Calu3 (cell line): ENCODE results near the gene SLC35F1. TPM values are rescaled to one million over a fixed set of nuclear protein-coding genes. Genes with fewer than 3 reads are reported as not detected.

ENCODE experiments used
- BruUV-seq: library from RNA; stranded (reverse); fragments of 400-500 nt; replicated peaks from 2 replicates; lab custom pipeline; 2021; lab: Mats Ljungman, UMichigan
- CTCF ChIA-PET: fragments of 300-600 bp; sonication (Branson Sonifier 250); formaldehyde crosslinking; loops from one replicate; lab custom pipeline; 2022; ENCODE audit warnings: antibody characterized with exemption; lab: Charles Lee
- DNase-seq: peaks from one replicate; pipeline ENCODE4 v3.0.0; 2022
- H3K27ac Mint-ChIP-seq: one replicate; pipeline ENCODE4 v1.8.0; 2022; ENCODE audit warnings: mixed read lengths; ENCODE audit not compliant: unreplicated experiment
- H3K27me3 Mint-ChIP-seq: one replicate; pipeline ENCODE4 v1.8.0; 2022; ENCODE audit warnings: mixed read lengths; ENCODE audit not compliant: unreplicated experiment
- H3K36me3 Mint-ChIP-seq: one replicate; pipeline ENCODE4 v1.8.0; 2022; ENCODE audit warnings: mild to moderate bottlenecking, moderate library complexity, mixed read lengths; ENCODE audit not compliant: insufficient read depth, unreplicated experiment
- H3K4me1 Mint-ChIP-seq: one replicate; pipeline ENCODE4 v1.8.0; 2022; ENCODE audit warnings: mild to moderate bottlenecking, low read depth, mixed read lengths; ENCODE audit not compliant: unreplicated experiment
- H3K4me3 Mint-ChIP-seq: one replicate; pipeline ENCODE4 v1.8.0; 2022; ENCODE audit warnings: mild to moderate bottlenecking, low read depth, moderate library complexity, mixed read lengths; ENCODE audit not compliant: unreplicated experiment
- H3K9me3 Mint-ChIP-seq: one replicate; pipeline ENCODE4 v1.8.0; 2022; ENCODE audit warnings: low read depth, mixed read lengths; ENCODE audit not compliant: unreplicated experiment
- intact Hi-C: fragments of 100-400 bp; cut with micrococcal nuclease; formaldehyde crosslinking; loops from one replicate; pipeline ENCODE4 v1.10.0; 2022; ENCODE audit not compliant: unreplicated experiment
- total RNA-seq: library from RNA; stranded (reverse); gene quantifications from 2 replicates; pipeline ENCODE4 v1.2.3, GENCODE V29; 2022
- TF ChIP-seq, protein P1 (sequence below): fragments of 200-600 bp; IDR thresholded peaks from one replicate; pipeline ENCODE4 v1.8.0; 2022; ENCODE audit warnings: antibody characterized with exemption; ENCODE audit not compliant: unreplicated experiment

The SLC35F1 gene
- total RNA-seq, 1 experiment from 2014 or later, result not detected

DNA sequence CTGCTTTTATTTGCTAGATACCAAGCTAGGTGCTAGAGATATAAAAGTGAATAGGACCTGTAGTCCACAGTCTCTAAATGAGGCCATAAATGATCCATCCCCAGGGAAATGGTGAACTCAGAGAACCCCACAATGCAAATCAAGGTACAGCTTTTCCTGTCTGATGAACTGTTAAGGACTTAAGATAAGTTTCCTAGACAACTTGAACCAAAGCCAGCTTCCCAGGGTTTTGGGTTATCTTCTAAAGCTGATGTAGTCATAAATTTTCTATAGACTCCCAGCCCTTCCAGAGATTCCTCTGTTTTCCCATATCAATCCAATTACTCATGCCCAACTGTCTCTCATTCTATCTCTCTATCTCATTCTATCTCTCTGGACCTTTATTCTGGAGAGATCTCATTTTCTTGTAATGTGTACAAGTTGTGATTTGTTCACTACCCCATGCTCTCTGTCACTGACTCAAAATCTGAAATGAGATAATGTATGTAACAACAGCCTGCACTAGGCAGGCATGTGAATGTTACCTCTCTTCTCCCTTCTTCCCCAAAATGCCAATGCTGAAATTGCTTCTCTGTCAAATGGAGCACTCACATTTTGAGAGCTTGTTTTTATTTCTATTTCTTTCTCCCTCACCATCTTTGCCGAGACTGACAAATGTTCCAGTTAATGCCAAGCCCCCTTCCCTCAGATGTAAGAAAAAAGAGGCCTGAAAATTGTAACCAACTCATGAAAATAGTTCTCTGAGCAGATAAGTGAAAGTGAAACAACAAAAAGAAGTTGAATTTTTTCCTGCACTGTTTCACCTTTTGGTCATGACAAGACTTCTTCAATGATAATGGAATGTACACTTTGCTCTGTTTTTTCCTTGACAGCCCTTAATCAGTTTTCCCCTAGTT is 279.9 kb downstream of the SLC35F1 start:
- CTCF ChIA-PET, result no interaction called here

DNA sequence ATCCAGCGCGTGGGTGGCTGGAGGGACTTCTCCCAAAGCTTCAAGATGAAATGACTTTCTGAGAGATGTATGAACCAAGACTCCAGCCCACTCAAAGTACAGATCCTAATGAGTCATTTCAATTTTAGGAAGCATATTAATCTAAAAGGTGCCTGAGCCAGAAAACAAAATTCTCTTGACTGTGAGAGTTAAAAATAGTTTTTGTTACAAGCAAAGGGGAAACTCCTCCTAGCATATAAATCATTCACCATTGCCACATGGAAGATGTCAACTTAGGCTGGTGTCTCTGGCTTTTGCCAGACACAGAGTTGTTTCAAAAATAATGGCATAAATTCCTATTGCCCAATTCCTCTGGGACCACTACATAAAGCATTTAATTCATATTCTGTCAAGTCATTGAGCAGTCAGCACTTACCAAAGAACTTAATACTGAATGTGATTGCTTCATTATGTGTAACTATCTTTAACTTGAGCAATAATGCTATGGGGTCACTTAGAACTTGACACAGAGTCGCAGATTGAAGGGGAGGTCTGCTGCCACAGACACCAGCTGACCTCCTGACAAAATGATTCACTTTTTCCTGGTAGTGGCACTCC is 280.6 kb downstream of the SLC35F1 start:
- Mint-ChIP-seq H3K36me3 (no peaks in the 10 kb centered on the region), H3K4me3 (no peak overlapping the region), H3K9me3 (no peaks in the 10 kb centered on the region), H3K27me3 (peaks cover 14% of the 10 kb centered on the region), H3K27ac (no peak overlapping the region), H3K4me1 (no peaks in the 10 kb centered on the region)
- no peak for DNase-seq
- CTCF ChIA-PET, result no interaction called here
- TF ChIP-seq, protein P1, sequence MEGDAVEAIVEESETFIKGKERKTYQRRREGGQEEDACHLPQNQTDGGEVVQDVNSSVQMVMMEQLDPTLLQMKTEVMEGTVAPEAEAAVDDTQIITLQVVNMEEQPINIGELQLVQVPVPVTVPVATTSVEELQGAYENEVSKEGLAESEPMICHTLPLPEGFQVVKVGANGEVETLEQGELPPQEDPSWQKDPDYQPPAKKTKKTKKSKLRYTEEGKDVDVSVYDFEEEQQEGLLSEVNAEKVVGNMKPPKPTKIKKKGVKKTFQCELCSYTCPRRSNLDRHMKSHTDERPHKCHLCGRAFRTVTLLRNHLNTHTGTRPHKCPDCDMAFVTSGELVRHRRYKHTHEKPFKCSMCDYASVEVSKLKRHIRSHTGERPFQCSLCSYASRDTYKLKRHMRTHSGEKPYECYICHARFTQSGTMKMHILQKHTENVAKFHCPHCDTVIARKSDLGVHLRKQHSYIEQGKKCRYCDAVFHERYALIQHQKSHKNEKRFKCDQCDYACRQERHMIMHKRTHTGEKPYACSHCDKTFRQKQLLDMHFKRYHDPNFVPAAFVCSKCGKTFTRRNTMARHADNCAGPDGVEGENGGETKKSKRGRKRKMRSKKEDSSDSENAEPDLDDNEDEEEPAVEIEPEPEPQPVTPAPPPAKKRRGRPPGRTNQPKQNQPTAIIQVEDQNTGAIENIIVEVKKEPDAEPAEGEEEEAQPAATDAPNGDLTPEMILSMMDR, result no peak
- BruUV-seq, result no TSS peak
- intact Hi-C loops, result no loop called here

More for the DNA sequence above, 279.9 kb downstream of the SLC35F1 start:
- no peak for DNase-seq
- H3K4me3 Mint-ChIP-seq, result no peak overlapping the region
- no peaks in the 10 kb centered on the region for H3K4me1 Mint-ChIP-seq
- intact Hi-C loops, result no loop called here
- peaks cover 14% of the 10 kb centered on the region for H3K27me3 Mint-ChIP-seq
- BruUV-seq, result no TSS peak
- H3K9me3 Mint-ChIP-seq, result no peaks in the 10 kb centered on the region
- TF ChIP-seq, protein P1, result no peak
- H3K36me3 Mint-ChIP-seq, result no peaks in the 10 kb centered on the region
- no peak overlapping the region for H3K27ac Mint-ChIP-seq

DNA sequence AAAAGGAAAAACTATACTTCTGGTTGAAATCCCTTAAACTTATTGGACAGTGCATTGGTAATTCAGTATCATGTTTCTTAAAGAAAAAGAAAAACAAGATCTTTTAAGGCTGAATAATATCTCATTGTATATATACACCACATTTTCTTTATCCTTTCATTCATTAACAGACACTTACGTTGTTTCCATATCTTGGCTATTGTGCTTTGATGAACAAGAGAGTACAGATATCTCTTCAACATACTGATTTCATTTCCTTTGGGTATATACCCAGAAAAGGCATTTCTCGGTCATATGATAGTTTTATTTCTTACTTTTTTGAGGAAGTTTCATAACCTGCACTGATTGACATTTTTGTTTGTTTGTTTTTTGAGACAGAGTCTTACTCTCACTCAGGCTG is 281.5 kb downstream of the SLC35F1 start:
- Mint-ChIP-seq H3K36me3 (no peaks in the 10 kb centered on the region), H3K27ac (no peak overlapping the region), H3K9me3 (no peaks in the 10 kb centered on the region), H3K4me1 (no peaks in the 10 kb centered on the region), H3K4me3 (no peak overlapping the region), H3K27me3 (peaks cover 14% of the 10 kb centered on the region)
- no peak for DNase-seq
- CTCF ChIA-PET, result no interaction called here
- TF ChIP-seq, protein P1, result no peak
- intact Hi-C loops, result no loop called here
- BruUV-seq, result no TSS peak

DNA sequence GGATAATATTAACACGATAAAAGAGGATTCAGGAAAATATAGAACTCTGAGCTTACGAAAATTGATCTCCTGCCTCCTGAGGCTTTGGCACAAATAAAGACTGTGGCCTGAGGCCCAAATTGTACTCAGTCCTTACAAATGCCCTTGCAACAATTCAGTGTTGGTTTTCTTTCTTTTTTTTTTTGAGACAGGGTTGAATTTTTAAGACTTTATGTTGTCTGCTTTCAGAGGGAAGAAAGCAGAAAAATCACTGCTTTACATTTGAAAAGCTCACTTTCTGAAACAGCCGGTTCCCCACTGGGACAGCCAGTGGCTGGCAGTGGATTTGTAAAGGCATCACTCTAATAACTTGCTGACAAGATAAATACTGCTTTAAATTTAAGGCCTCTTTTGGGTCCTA is 290.5 kb downstream of the SLC35F1 start:
- intact Hi-C loops, result no loop called here
- no peaks in the 10 kb centered on the region for H3K4me1 Mint-ChIP-seq
- TF ChIP-seq, protein P1, result no peak
- H3K4me3 Mint-ChIP-seq, result no peak overlapping the region
- DNase-seq, result no peak
- no TSS peak for BruUV-seq
- H3K36me3 Mint-ChIP-seq, result no peaks in the 10 kb centered on the region
- H3K9me3 Mint-ChIP-seq, result no peaks in the 10 kb centered on the region
- CTCF ChIA-PET, result no interaction called here
- H3K27me3 Mint-ChIP-seq, result no peaks in the 10 kb centered on the region
- no peak overlapping the region for H3K27ac Mint-ChIP-seq
